Measurements from ENCODE around the gene TMEM79.

Gene TMEM79

DNA sequence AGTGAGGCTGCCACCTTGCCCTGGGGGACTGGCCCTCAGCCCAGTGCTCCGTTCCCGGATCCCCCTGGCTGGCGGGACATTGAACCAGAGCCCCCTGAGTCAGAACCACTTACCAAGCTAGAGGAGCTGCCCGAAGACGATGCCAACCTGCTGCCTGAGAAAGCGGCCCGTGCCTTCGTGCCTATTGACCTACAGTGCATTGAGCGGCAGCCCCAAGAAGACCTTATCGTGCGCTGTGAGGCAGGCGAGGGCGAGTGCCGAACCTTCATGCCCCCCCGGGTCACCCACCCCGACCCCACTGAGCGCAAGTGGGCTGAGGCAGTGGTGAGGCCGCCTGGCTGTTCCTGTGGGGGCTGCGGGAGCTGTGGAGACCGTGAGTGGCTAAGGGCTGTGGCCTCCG lies 1.3 kb downstream of the TMEM79 start:
- H2AFZ ChIP-seq (ENCODE audit: low read length): no peak overlapping the region
- H3K4me1 ChIP-seq (ENCODE audit: insufficient read depth, low read length, poor library complexity, severe bottlenecking): peaks cover 21% of the 10 kb centered on the region
- H3K4me3 ChIP-seq (ENCODE audit: low read length, poor library complexity, severe bottlenecking): no peak overlapping the region
- peaks cover 29% of the 10 kb centered on the region for H3K79me2 ChIP-seq (ENCODE audit: insufficient read depth, low read length)
- TF ChIP-seq, protein P1, sequence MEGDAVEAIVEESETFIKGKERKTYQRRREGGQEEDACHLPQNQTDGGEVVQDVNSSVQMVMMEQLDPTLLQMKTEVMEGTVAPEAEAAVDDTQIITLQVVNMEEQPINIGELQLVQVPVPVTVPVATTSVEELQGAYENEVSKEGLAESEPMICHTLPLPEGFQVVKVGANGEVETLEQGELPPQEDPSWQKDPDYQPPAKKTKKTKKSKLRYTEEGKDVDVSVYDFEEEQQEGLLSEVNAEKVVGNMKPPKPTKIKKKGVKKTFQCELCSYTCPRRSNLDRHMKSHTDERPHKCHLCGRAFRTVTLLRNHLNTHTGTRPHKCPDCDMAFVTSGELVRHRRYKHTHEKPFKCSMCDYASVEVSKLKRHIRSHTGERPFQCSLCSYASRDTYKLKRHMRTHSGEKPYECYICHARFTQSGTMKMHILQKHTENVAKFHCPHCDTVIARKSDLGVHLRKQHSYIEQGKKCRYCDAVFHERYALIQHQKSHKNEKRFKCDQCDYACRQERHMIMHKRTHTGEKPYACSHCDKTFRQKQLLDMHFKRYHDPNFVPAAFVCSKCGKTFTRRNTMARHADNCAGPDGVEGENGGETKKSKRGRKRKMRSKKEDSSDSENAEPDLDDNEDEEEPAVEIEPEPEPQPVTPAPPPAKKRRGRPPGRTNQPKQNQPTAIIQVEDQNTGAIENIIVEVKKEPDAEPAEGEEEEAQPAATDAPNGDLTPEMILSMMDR (conservative IDR thresholded peaks at IDR 0.05; ENCODE audit: low read length): no peak
- TF ChIP-seq EZH2phosphoT487 (IDR thresholded peaks at IDR 0.05; ENCODE audit: borderline replicate concordance): no peak
- no peaks in the 10 kb centered on the region for H3K9me3 ChIP-seq (ENCODE audit: insufficient read depth, low read depth, low read length)
- no peaks in the 10 kb centered on the region for H3K9me2 ChIP-seq (replicated peaks; ENCODE audit: low read depth, low read length)
- H3K27me3 ChIP-seq (ENCODE audit: insufficient read depth, low read length, poor library complexity, severe bottlenecking): no peaks in the 10 kb centered on the region
- H3F3A ChIP-seq (ENCODE audit: low read depth): no peaks in the 10 kb centered on the region
- peaks cover 18% of the 10 kb centered on the region for H4K20me1 ChIP-seq (ENCODE audit: insufficient read depth, low read length, poor library complexity, severe bottlenecking)
- no peaks in the 10 kb centered on the region for H3K36me3 ChIP-seq (ENCODE audit: insufficient read depth, low read length)
- H3K9ac ChIP-seq (ENCODE audit: low read depth, low read length, poor library complexity, severe bottlenecking): no peak overlapping the region
- no peak overlapping the region for H3K4me2 ChIP-seq (ENCODE audit: low read depth, low read length, poor library complexity, severe bottlenecking)

DNA sequence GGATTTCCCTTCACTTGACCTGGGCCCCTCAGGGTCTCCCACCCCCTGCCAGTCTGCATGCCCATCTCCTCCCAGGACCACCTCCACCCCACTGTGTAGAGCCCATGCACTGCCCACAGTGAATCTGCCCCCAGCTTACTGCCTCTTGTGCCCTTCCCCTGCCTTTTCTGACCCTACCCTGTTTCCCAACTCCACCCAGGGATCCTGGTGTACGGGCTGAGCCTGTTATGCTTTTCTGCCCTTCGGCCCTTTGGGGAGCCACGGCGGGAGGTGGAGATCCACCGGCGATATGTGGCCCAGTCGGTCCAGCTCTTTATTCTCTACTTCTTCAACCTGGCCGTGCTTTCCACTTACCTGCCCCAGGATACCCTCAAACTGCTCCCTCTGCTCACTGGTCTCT lies 1.9 kb downstream of the TMEM79 start:
- H4K20me1 ChIP-seq (ENCODE audit: insufficient read depth, low read length, poor library complexity, severe bottlenecking): peaks cover 12% of the 10 kb centered on the region
- no peak overlapping the region for H3K4me2 ChIP-seq (ENCODE audit: low read depth, low read length, poor library complexity, severe bottlenecking)
- H3K4me3 ChIP-seq (ENCODE audit: low read length, poor library complexity, severe bottlenecking): no peak overlapping the region
- TF ChIP-seq, protein P1 (conservative IDR thresholded peaks at IDR 0.05; ENCODE audit: low read length): no peak
- no peak for TF ChIP-seq EZH2phosphoT487 (IDR thresholded peaks at IDR 0.05; ENCODE audit: borderline replicate concordance)
- no peaks in the 10 kb centered on the region for H3K9me3 ChIP-seq (ENCODE audit: insufficient read depth, low read depth, low read length)
- no peaks in the 10 kb centered on the region for H3K27me3 ChIP-seq (ENCODE audit: insufficient read depth, low read length, poor library complexity, severe bottlenecking)
- no peaks in the 10 kb centered on the region for H3F3A ChIP-seq (ENCODE audit: low read depth)
- H3K9ac ChIP-seq (ENCODE audit: low read depth, low read length, poor library complexity, severe bottlenecking): no peak overlapping the region
- H3K79me2 ChIP-seq (ENCODE audit: insufficient read depth, low read length): peaks cover 23% of the 10 kb centered on the region
- peaks cover 15% of the 10 kb centered on the region for H3K4me1 ChIP-seq (ENCODE audit: insufficient read depth, low read length, poor library complexity, severe bottlenecking)
- no peaks in the 10 kb centered on the region for H3K36me3 ChIP-seq (ENCODE audit: insufficient read depth, low read length)
- H2AFZ ChIP-seq (ENCODE audit: low read length): no peak overlapping the region
- H3K9me2 ChIP-seq (replicated peaks; ENCODE audit: low read depth, low read length): no peaks in the 10 kb centered on the region

DNA sequence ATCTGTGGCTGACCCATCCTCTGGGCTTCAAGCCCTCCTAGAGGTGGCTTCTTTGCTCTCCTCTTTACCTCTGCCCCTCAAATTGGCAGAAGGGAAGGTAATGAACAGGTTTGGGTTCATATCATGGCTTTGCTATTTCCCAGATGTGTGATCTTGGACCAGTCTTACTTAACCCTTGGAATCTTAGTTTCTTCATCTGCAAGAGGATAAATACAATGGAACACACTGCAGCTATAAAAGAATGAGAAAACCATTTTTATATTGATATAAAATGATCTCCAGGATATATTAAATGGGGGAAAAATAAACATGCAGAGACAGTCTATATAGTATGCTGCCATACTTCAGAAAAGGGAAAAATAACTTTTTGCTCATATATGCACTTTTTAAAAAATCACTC lies 5.7 kb downstream of the TMEM79 start:
- Histone ChIP-seq H2AFZ (ENCODE audit: low read length) (no peak overlapping the region), H3K27me3 (ENCODE audit: insufficient read depth, low read length, poor library complexity, severe bottlenecking) (no peaks in the 10 kb centered on the region), H3K36me3 (ENCODE audit: insufficient read depth, low read length) (no peaks in the 10 kb centered on the region), H3K4me2 (ENCODE audit: low read depth, low read length, poor library complexity, severe bottlenecking) (no peak overlapping the region), H3K9ac (ENCODE audit: low read depth, low read length, poor library complexity, severe bottlenecking) (no peak overlapping the region), H4K20me1 (ENCODE audit: insufficient read depth, low read length, poor library complexity, severe bottlenecking) (no peaks in the 10 kb centered on the region), H3K4me1 (ENCODE audit: insufficient read depth, low read length, poor library complexity, severe bottlenecking) (peaks cover 3% of the 10 kb centered on the region), H3K9me3 (ENCODE audit: insufficient read depth, low read depth, low read length) (no peaks in the 10 kb centered on the region), H3K9me2 (replicated peaks; ENCODE audit: low read depth, low read length) (no peaks in the 10 kb centered on the region), H3F3A (ENCODE audit: low read depth) (no peaks in the 10 kb centered on the region), H3K79me2 (ENCODE audit: insufficient read depth, low read length) (0 out of 2 replicates have a peak, but pooled peaks cover under 1% of the 10 kb centered on the region), H3K4me3 (ENCODE audit: low read length, poor library complexity, severe bottlenecking) (no peak overlapping the region)
- no peak for TF ChIP-seq EZH2phosphoT487 (IDR thresholded peaks at IDR 0.05; ENCODE audit: borderline replicate concordance)
- TF ChIP-seq, protein P1 (conservative IDR thresholded peaks at IDR 0.05; ENCODE audit: low read length): no peak
